PC-9 (cell line): ENCODE measurements around the gene TSHR.

Experiments
- EZH2 ChIP-seq: fragments of 200-600 bp; sonication (generic); IDR thresholded peaks from 2 replicates; pipeline ENCODE4 v1.8.0; 2017; ENCODE audit warnings: antibody characterized with exemption, low read depth
- TF ChIP-seq, protein P1 (sequence below): fragments of 200-600 bp; sonication (generic); conservative IDR thresholded peaks from 2 replicates; pipeline ENCODE4 v1.6.1; 2017; ENCODE audit warnings: mixed run types, antibody characterized with exemption, mild to moderate bottlenecking, moderate library complexity

GRCh38 chr14:81193924-81194633 is 238.7 kb downstream of the TSHR start:
- TF ChIP-seq, protein P1, sequence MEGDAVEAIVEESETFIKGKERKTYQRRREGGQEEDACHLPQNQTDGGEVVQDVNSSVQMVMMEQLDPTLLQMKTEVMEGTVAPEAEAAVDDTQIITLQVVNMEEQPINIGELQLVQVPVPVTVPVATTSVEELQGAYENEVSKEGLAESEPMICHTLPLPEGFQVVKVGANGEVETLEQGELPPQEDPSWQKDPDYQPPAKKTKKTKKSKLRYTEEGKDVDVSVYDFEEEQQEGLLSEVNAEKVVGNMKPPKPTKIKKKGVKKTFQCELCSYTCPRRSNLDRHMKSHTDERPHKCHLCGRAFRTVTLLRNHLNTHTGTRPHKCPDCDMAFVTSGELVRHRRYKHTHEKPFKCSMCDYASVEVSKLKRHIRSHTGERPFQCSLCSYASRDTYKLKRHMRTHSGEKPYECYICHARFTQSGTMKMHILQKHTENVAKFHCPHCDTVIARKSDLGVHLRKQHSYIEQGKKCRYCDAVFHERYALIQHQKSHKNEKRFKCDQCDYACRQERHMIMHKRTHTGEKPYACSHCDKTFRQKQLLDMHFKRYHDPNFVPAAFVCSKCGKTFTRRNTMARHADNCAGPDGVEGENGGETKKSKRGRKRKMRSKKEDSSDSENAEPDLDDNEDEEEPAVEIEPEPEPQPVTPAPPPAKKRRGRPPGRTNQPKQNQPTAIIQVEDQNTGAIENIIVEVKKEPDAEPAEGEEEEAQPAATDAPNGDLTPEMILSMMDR: no peak
- TF ChIP-seq EZH2: no peak
